Kidney epithelial cell (primary cell): ENCODE data around the gene ALDH1A1. TPM values are rescaled to one million over a fixed set of nuclear protein-coding genes. Genes with fewer than 3 reads are reported as not detected.

ENCODE experiments used
- DNase-seq: peaks from one replicate; pipeline ENCODE4 v3.0.0-alpha.2; 2010; ENCODE audit warnings: low read depth
- H3K27me3 ChIP-seq: 2 replicates; pipeline ENCODE4 v1.6.0; 2011; ENCODE audit warnings: low read length; ENCODE audit not compliant: control insufficient read depth, insufficient read depth
- H3K36me3 ChIP-seq: 2 replicates; pipeline ENCODE4 v1.5.1; 2011; ENCODE audit warnings: low read length; ENCODE audit not compliant: control insufficient read depth, insufficient read depth
- H3K4me3 ChIP-seq: 2 replicates; pipeline ENCODE4 v1.5.1; 2011; ENCODE audit warnings: low read depth, mild to moderate bottlenecking, control low read depth, low read length
- CTCF ChIP-seq: IDR thresholded peaks from 2 replicates; pipeline ENCODE4 v1.5.1; 2011; ENCODE audit warnings: mild to moderate bottlenecking, moderate library complexity, low read length, control low read depth, inconsistent platforms; ENCODE audit not compliant: insufficient read depth, poor library complexity, severe bottlenecking
- total RNA-seq: library from RNA; depleted of rRNA; stranded (reverse); fragments of >200 nt; gene quantifications from 2 replicates; pipeline ENCODE4 v1.2.3, GENCODE V29; 2015

Gene ALDH1A1
- total RNA-seq, 1 donor from 2014 or later: 3.6 TPM

GRCh38 chr9:72995131-72996024 is 42.5 kb upstream of the ALDH1A1 start:
- no peak for TF ChIP-seq CTCF
- Histone ChIP-seq H3K4me3 (no peak overlapping the region), H3K36me3 (no peaks in the 10 kb centered on the region), H3K27me3 (no peaks in the 10 kb centered on the region)
- no peak for DNase-seq

- no peak for DNase-seq
- TF ChIP-seq CTCF: no peak
Measured at GRCh38 chr9:72991772-72992171, 38.9 kb upstream of the ALDH1A1 start.

GRCh38 chr9:72990397-72991182 is 37.7 kb upstream of the ALDH1A1 start:
- H3K36me3 ChIP-seq: no peaks in the 10 kb centered on the region
- DNase-seq: no peak
- no peak overlapping the region for H3K4me3 ChIP-seq
- no peak for TF ChIP-seq CTCF
- no peaks in the 10 kb centered on the region for H3K27me3 ChIP-seq

More at GRCh38 chr9:72991772-72992171, 38.9 kb upstream of the ALDH1A1 start:
- no peak overlapping the region for H3K4me3 ChIP-seq
- H3K36me3 ChIP-seq: no peaks in the 10 kb centered on the region
- no peaks in the 10 kb centered on the region for H3K27me3 ChIP-seq

- Histone ChIP-seq H3K36me3 (no peaks in the 10 kb centered on the region), H3K4me3 (no peak overlapping the region), H3K27me3 (no peaks in the 10 kb centered on the region)
- no peak for DNase-seq
- TF ChIP-seq CTCF: no peak
Measured at GRCh38 chr9:72986522-72987116, 33.8 kb upstream of the ALDH1A1 start.

- H3K36me3 ChIP-seq: no peaks in the 10 kb centered on the region
- no peak for DNase-seq
- no peak for TF ChIP-seq CTCF
- no peaks in the 10 kb centered on the region for H3K27me3 ChIP-seq
- H3K4me3 ChIP-seq: no peak overlapping the region
Measured at GRCh38 chr9:72985746-72986145, 32.9 kb upstream of the ALDH1A1 start.
